ENCODE data around the gene MYL5. TPM values are rescaled to one million over a fixed set of nuclear protein-coding genes. Genes with fewer than 3 reads are reported as not detected.
A peak's percentile ranks its signal among the peaks of the same experiment; 100 is the strongest.

The MYL5 gene
- total RNA-seq, 1 experiment from 2014 or later, result 8.5 TPM

GRCh38 chr4:680551-680927, 6.2 kb downstream of the MYL5 start:
- Mint-ChIP-seq H3K36me3 (ENCODE audit: insufficient read depth, unreplicated experiment) (peaks cover 41% of the 10 kb centered on the region), H3K4me3 (ENCODE audit: low read depth, unreplicated experiment) (peak overlapping the region; percentile 56), H3K4me1 (ENCODE audit: low read depth, unreplicated experiment) (peaks cover 9% of the 10 kb centered on the region), H3K9me3 (ENCODE audit: low read depth, unreplicated experiment) (no peaks in the 10 kb centered on the region), H3K27ac (ENCODE audit: unreplicated experiment) (no peak overlapping the region), H3K27me3 (ENCODE audit: unreplicated experiment) (no peaks in the 10 kb centered on the region)
- TF ChIP-seq CTCF (IDR thresholded peaks at IDR 0.05; ENCODE audit: unreplicated experiment), result no peak
- CTCF ChIA-PET, result interaction anchor here (0.6 kb wide), 1 partner anchor 642 kb away, joined by 5 read pairs; no protein-coding TSS in a partner anchor
- no TSS peak for BruUV-seq (replicated peaks)
- DNase-seq, result peak; percentile 43
- intact Hi-C loops (cut with micrococcal nuclease; ENCODE audit: unreplicated experiment), result no loop called here

GRCh38 chr4:680928-681645, 6.7 kb downstream of the MYL5 start:
- H3K36me3 Mint-ChIP-seq (ENCODE audit: insufficient read depth, unreplicated experiment), result peaks cover 41% of the 10 kb centered on the region
- intact Hi-C loops (cut with micrococcal nuclease; ENCODE audit: unreplicated experiment), result no loop called here
- no peaks in the 10 kb centered on the region for H3K27me3 Mint-ChIP-seq (ENCODE audit: unreplicated experiment)
- DNase-seq, result peak; percentile 46
- peak overlapping the region; percentile 56 for H3K4me3 Mint-ChIP-seq (ENCODE audit: low read depth, unreplicated experiment)
- H3K9me3 Mint-ChIP-seq (ENCODE audit: low read depth, unreplicated experiment), result no peaks in the 10 kb centered on the region
- no peak overlapping the region for H3K27ac Mint-ChIP-seq (ENCODE audit: unreplicated experiment)
- BruUV-seq (replicated peaks), result no TSS peak
- CTCF ChIA-PET, result no interaction called here
- peaks cover 9% of the 10 kb centered on the region for H3K4me1 Mint-ChIP-seq (ENCODE audit: low read depth, unreplicated experiment)
- TF ChIP-seq CTCF (IDR thresholded peaks at IDR 0.05; ENCODE audit: unreplicated experiment), result no peak

GRCh38 chr4:681736-682451, 7.6 kb downstream of the MYL5 start:
- Mint-ChIP-seq H3K27ac (ENCODE audit: unreplicated experiment) (no peak overlapping the region), H3K36me3 (ENCODE audit: insufficient read depth, unreplicated experiment) (peaks cover 36% of the 10 kb centered on the region), H3K4me1 (ENCODE audit: low read depth, unreplicated experiment) (peaks cover 9% of the 10 kb centered on the region), H3K27me3 (ENCODE audit: unreplicated experiment) (no peaks in the 10 kb centered on the region), H3K4me3 (ENCODE audit: low read depth, unreplicated experiment) (peak overlapping the region; percentile 56), H3K9me3 (ENCODE audit: low read depth, unreplicated experiment) (no peaks in the 10 kb centered on the region)
- CTCF ChIA-PET, result no interaction called here
- no peak for TF ChIP-seq CTCF (IDR thresholded peaks at IDR 0.05; ENCODE audit: unreplicated experiment)
- intact Hi-C loops (cut with micrococcal nuclease; ENCODE audit: unreplicated experiment), result no loop called here
- no TSS peak for BruUV-seq (replicated peaks)
- DNase-seq, result peak; percentile 58

GRCh38 chr4:682490-683172, 8.3 kb downstream of the MYL5 start:
- Mint-ChIP-seq H3K9me3 (ENCODE audit: low read depth, unreplicated experiment) (no peaks in the 10 kb centered on the region), H3K4me1 (ENCODE audit: low read depth, unreplicated experiment) (peaks cover 9% of the 10 kb centered on the region), H3K36me3 (ENCODE audit: insufficient read depth, unreplicated experiment) (peaks cover 30% of the 10 kb centered on the region), H3K4me3 (ENCODE audit: low read depth, unreplicated experiment) (no peak overlapping the region), H3K27me3 (ENCODE audit: unreplicated experiment) (no peaks in the 10 kb centered on the region), H3K27ac (ENCODE audit: unreplicated experiment) (no peak overlapping the region)
- no peak for TF ChIP-seq CTCF (IDR thresholded peaks at IDR 0.05; ENCODE audit: unreplicated experiment)
- no TSS peak for BruUV-seq (replicated peaks)
- intact Hi-C loops (cut with micrococcal nuclease; ENCODE audit: unreplicated experiment), result no loop called here
- DNase-seq, result no peak
- CTCF ChIA-PET, result no interaction called here

All from Calu3 (cell line).